ENCODE results near the gene PRKCB.

GRCh38 chr16:24119807-24120206, 284.0 kb downstream of the PRKCB start:
- TF ChIP-seq, protein P1, sequence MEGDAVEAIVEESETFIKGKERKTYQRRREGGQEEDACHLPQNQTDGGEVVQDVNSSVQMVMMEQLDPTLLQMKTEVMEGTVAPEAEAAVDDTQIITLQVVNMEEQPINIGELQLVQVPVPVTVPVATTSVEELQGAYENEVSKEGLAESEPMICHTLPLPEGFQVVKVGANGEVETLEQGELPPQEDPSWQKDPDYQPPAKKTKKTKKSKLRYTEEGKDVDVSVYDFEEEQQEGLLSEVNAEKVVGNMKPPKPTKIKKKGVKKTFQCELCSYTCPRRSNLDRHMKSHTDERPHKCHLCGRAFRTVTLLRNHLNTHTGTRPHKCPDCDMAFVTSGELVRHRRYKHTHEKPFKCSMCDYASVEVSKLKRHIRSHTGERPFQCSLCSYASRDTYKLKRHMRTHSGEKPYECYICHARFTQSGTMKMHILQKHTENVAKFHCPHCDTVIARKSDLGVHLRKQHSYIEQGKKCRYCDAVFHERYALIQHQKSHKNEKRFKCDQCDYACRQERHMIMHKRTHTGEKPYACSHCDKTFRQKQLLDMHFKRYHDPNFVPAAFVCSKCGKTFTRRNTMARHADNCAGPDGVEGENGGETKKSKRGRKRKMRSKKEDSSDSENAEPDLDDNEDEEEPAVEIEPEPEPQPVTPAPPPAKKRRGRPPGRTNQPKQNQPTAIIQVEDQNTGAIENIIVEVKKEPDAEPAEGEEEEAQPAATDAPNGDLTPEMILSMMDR (IDR thresholded peaks at IDR 0.05), result no peak
- no peak for TF ChIP-seq POLR2A (IDR thresholded peaks at IDR 0.05)
